HFF-Myc (cell line): Measurements from ENCODE around the gene SLC25A18.
"Not testable (repeated sequence)": the region's sequence is repeated elsewhere in the genome, so short reads cannot be mapped to it uniquely, and the experiment has no call there.

Source experiments
- DNase-seq: peaks from one replicate; pipeline ENCODE4 v3.0.0-alpha.2; 2011; ENCODE audit warnings: low read depth; ENCODE audit errors: extremely low read depth
- H3K4me3 ChIP-seq: replicated peaks from 2 replicates; pipeline ENCODE4 v1.5.1; 2011; ENCODE audit warnings: low read depth, mild to moderate bottlenecking, control low read depth, low read length
- CTCF ChIP-seq: IDR thresholded peaks from 2 replicates; pipeline ENCODE4 v1.5.1; 2012; ENCODE audit warnings: mild to moderate bottlenecking, low read depth, low read length, control low read depth; ENCODE audit errors: missing control alignments

Gene SLC25A18

GRCh38 chr22:17562906-17563870 is at the start of gene SLC25A18:
Gene SLC25A18 (plus strand): TSS chr22:17563498. CDS start chr22:17579945, 16,447 bp downstream.
- DNase-seq, result no peak
- no peak for TF ChIP-seq CTCF
- H3K4me3 ChIP-seq, result no peak within 1 kb of the TSS

GRCh38 chr22:17513612-17514011 is 49.7 kb upstream of the SLC25A18 start:
- TF ChIP-seq CTCF, result no peak
- DNase-seq, result no peak
- H3K4me3 ChIP-seq, result no peak overlapping the region

GRCh38 chr22:17514084-17514483 is 49.2 kb upstream of the SLC25A18 start:
- no peak for DNase-seq
- no peak for TF ChIP-seq CTCF
- H3K4me3 ChIP-seq, result no peak overlapping the region

- TF ChIP-seq CTCF, result no peak
- no peak for DNase-seq
- H3K4me3 ChIP-seq, result no peak overlapping the region
Observed at GRCh38 chr22:17518406-17518805, 44.9 kb upstream of the SLC25A18 start.

GRCh38 chr22:17521971-17522370 is 41.3 kb upstream of the SLC25A18 start:
- DNase-seq, H3K4me3 ChIP-seq: not testable (repeated sequence)

- no peak overlapping the region for H3K4me3 ChIP-seq
- no peak for TF ChIP-seq CTCF
Observed at GRCh38 chr22:17523925-17524324, 39.4 kb upstream of the SLC25A18 start.

GRCh38 chr22:17536269-17536668 is 27.0 kb upstream of the SLC25A18 start:
- H3K4me3 ChIP-seq, result no peak overlapping the region
- TF ChIP-seq CTCF, result no peak
- DNase-seq, result no peak

More at GRCh38 chr22:17523925-17524324, 39.4 kb upstream of the SLC25A18 start:
- no peak for DNase-seq
